Left lung (tissue), 10 donors: ENCODE measurements around the gene CNTD1. TPM values are rescaled to one million over a fixed set of nuclear protein-coding genes. Genes with fewer than 3 reads are reported as not detected.
A peak's percentile ranks its signal among the peaks of the same experiment; 100 is the strongest.

Experiments
- ATAC-seq: fragments of 200-7000 bp; cut with Tn5 transposase; one replicate; pipeline ENCODE4 v1.9.1; 2020; ENCODE audit warnings: moderate library complexity
- DNase-seq, 4 donors: peaks; one replicate each; pipeline ENCODE4 v3.0.0-alpha.2; 2013 to 2020
- H3K27ac ChIP-seq, 2 donors: fragments of 200-600 bp; sonication (generic) in 1 of 2; one replicate each; pipeline versions ENCODE4 v1.5.0 to v1.8.0; 2020 to 2021
- H3K27me3 ChIP-seq, 2 donors: fragments of 200-600 bp; sonication (generic) in 1 of 2; one replicate each; pipeline versions ENCODE4 v1.5.0 to v1.8.0; 2020 to 2021
- H3K36me3 ChIP-seq, 2 donors: fragments of 200-600 bp; sonication (generic) in 1 of 2; one replicate each; pipeline versions ENCODE4 v1.5.0 to v1.8.0; 2020 to 2021
- H3K4me1 ChIP-seq, 2 donors: fragments of 200-600 bp; one replicate each; pipeline ENCODE4 v1.8.0; 2021
- H3K4me3 ChIP-seq, 2 donors: fragments of 200-600 bp; sonication (generic) in 1 of 2; one replicate each; pipeline versions ENCODE4 v1.5.0 to v1.8.0; 2020 to 2021; ENCODE audit warnings: mild to moderate bottlenecking in 1 of 2
- H3K9me3 ChIP-seq, 2 donors: fragments of 200-600 bp; sonication (generic) in 1 of 2; one replicate each; pipeline versions ENCODE4 v1.5.0 to v1.8.0; 2020 to 2021
- CTCF ChIP-seq, 2 donors: fragments of 200-600 bp; sonication (generic) in 1 of 2; IDR thresholded peaks; one replicate each; pipeline versions ENCODE4 v1.5.0 to v1.8.0; 2021; ENCODE audit warnings: antibody characterized with exemption in 2 of 2
- intact Hi-C, 2 donors: fragments of 100-400 bp; cut with DNase I; formaldehyde crosslinking; loops; one replicate each; pipeline versions ENCODE4 v1.11.2 to v1.14.2; 2022
- polyA plus RNA-seq, 6 donors: library from polyadenylated mRNA; unstranded; fragments of 120-200 nt; gene quantifications; one replicate each; pipeline ENCODE4 v1.2.1, GENCODE V29; 2013; ENCODE audit not compliant: insufficient read length in 6 of 6
- total RNA-seq, 2 donors: library from RNA; stranded (reverse); fragmentation: NEBNext Ultra II Directional; extraction: Animal tissue kit (Norgen Biotek cat#: 25700); gene quantifications; one replicate each; pipeline ENCODE4 v1.2.1, GENCODE V29; 2021
- donor health status: DM: no; HTN: yes; CAD: no.
- donor health status: DM: no; HTN: no; CAD: no.

The CNTD1 gene
- total and polyA plus RNA-seq, 8 donors: 1.5 to 3.4 (median 2.6) TPM; not detected in 1

- H3K4me1 ChIP-seq: peaks cover 0 to 11% of the 10 kb centered on the region in 2 donors
- H3K9me3 ChIP-seq: no peaks in the 10 kb centered on the region
- no peak overlapping the region for H3K27ac ChIP-seq
- peaks cover 0 to 21% of the 10 kb centered on the region in 2 donors for H3K27me3 ChIP-seq
- intact Hi-C loops: no loop called here
- no peak overlapping the region for H3K4me3 ChIP-seq
- H3K36me3 ChIP-seq: no peaks in the 10 kb centered on the region
- TF ChIP-seq CTCF (IDR thresholded peaks at IDR 0.05): no peak
- DNase-seq (no peak), ATAC-seq (no peak)
Observed at GRCh38 chr17:42754782-42755181, 43.9 kb upstream of the CNTD1 start.

GRCh38 chr17:42759982-42760651, 38.5 kb upstream of the CNTD1 start:
- peaks cover 20 to 57% of the 10 kb centered on the region in 2 donors for H3K27me3 ChIP-seq
- H3K4me3 ChIP-seq: peak overlapping the region in 1 of 2 donors; percentile 49
- TF ChIP-seq CTCF (IDR thresholded peaks at IDR 0.05): no peak
- H3K27ac ChIP-seq: peak overlapping the region in 1 of 2 donors; percentile 80
- intact Hi-C loops: loop anchor here in 1 of 2 donors (5.0 kb wide), 1 partner anchor 38 kb away; no protein-coding TSS in a partner anchor
- H3K36me3 ChIP-seq: no peaks in the 10 kb centered on the region
- H3K9me3 ChIP-seq: no peaks in the 10 kb centered on the region
- H3K4me1 ChIP-seq: peaks cover 4 to 16% of the 10 kb centered on the region in 2 donors
- no peak for DNase-seq
- ATAC-seq: no peak

GRCh38 chr17:42760652-42761581, 37.7 kb upstream of the CNTD1 start, which contains the start of gene RAMP2:
Gene RAMP2 (plus strand): TSS chr17:42761227. CDS start chr17:42761262, 35 bp downstream.
- ATAC-seq: peak; percentile 58

GRCh38 chr17:42761638-42762037, 37.0 kb upstream of the CNTD1 start:
- peaks cover 4 to 16% of the 10 kb centered on the region in 2 donors for H3K4me1 ChIP-seq
- H3K4me3 ChIP-seq: peak overlapping the region; percentile 40 to 49
- no peaks in the 10 kb centered on the region for H3K9me3 ChIP-seq
- no peaks in the 10 kb centered on the region for H3K36me3 ChIP-seq
- DNase-seq (no peak), ATAC-seq (no peak)
- H3K27me3 ChIP-seq: peaks cover 20 to 57% of the 10 kb centered on the region in 2 donors
- no peak for TF ChIP-seq CTCF (IDR thresholded peaks at IDR 0.05)
- peak overlapping the region; percentile 78 to 80 for H3K27ac ChIP-seq
- intact Hi-C loops: loop anchor here in 1 of 2 donors (5.0 kb wide), 1 partner anchor 39 kb away; no protein-coding TSS in a partner anchor

More at GRCh38 chr17:42760652-42761581, 37.7 kb upstream of the CNTD1 start, which contains the start of gene RAMP2:
- Histone ChIP-seq H3K4me1 (peaks cover 4 to 16% of the 10 kb centered on the region in 2 donors), H3K4me3 (peak within 1 kb of the TSS; percentile 40 to 49), H3K27ac (peak within 1 kb of the TSS; percentile 78 to 80), H3K36me3 (no peaks in the 10 kb centered on the region), H3K27me3 (peaks cover 20 to 57% of the 10 kb centered on the region in 2 donors), H3K9me3 (no peaks in the 10 kb centered on the region)
- TF ChIP-seq CTCF (IDR thresholded peaks at IDR 0.05): no peak
- peak in 3 of 4 donors; percentile 56 to 83 (median 63) for DNase-seq
- intact Hi-C loops: loop anchor here in 1 of 2 donors (5.0 kb wide), 1 partner anchor 39 kb away; no protein-coding TSS in a partner anchor
